Stomach (tissue), 4 donors: ENCODE measurements around the gene SS18.

ENCODE experiments used
- CTCF ChIP-seq, 7 experiments: fragments of 450-650 bp in 4 of 7; fragments of 200-600 bp in 3 of 7; sonication (generic) in 3 of 7; IDR thresholded peaks; one replicate each; pipeline ENCODE4 v1.5.1; 2016 to 2019; ENCODE audit warnings: antibody characterized with exemption in 7 of 7, control low read depth in 2 of 7, mild to moderate bottlenecking in 1 of 7
- EP300 ChIP-seq: sonication (generic); formaldehyde crosslinking; IDR thresholded peaks from one replicate; pipeline ENCODE4 v1.6.1; 2017; ENCODE audit warnings: antibody characterized with exemption
- POLR2A ChIP-seq, 4 donors: fragments of 450-650 bp; IDR thresholded peaks; one replicate each; pipeline ENCODE4 v1.6.1; 2016; ENCODE audit warnings: antibody characterized with exemption in 4 of 4, control low read depth in 2 of 4, mild to moderate bottlenecking in 1 of 4, moderate library complexity in 1 of 4
- POLR2AphosphoS5 ChIP-seq, 3 donors: sonication (generic); formaldehyde crosslinking; IDR thresholded peaks; one replicate each; pipeline ENCODE4 v1.6.1; 2016; ENCODE audit warnings: antibody characterized with exemption in 3 of 3

GRCh38 chr18:26090130-26091046, at the start of gene SS18:
- TF ChIP-seq POLR2AphosphoS5 (IDR thresholded peaks at IDR 0.05) (peak; percentile 68 to 83 (median 75)), POLR2A (IDR thresholded peaks at IDR 0.05) (peak in 1 of 4 donors; percentile 21), CTCF (IDR thresholded peaks at IDR 0.05) (peak in 1 of 7 experiments; percentile 9), EP300 (no peak)
